ENCODE data around the gene BAAT.

BAAT gene

GRCh38 chr9:101375546-101375945 is 9.3 kb downstream of the BAAT start:
- no peak for DNase-seq (ENCODE audit: low read depth)
- TF ChIP-seq, protein P1, sequence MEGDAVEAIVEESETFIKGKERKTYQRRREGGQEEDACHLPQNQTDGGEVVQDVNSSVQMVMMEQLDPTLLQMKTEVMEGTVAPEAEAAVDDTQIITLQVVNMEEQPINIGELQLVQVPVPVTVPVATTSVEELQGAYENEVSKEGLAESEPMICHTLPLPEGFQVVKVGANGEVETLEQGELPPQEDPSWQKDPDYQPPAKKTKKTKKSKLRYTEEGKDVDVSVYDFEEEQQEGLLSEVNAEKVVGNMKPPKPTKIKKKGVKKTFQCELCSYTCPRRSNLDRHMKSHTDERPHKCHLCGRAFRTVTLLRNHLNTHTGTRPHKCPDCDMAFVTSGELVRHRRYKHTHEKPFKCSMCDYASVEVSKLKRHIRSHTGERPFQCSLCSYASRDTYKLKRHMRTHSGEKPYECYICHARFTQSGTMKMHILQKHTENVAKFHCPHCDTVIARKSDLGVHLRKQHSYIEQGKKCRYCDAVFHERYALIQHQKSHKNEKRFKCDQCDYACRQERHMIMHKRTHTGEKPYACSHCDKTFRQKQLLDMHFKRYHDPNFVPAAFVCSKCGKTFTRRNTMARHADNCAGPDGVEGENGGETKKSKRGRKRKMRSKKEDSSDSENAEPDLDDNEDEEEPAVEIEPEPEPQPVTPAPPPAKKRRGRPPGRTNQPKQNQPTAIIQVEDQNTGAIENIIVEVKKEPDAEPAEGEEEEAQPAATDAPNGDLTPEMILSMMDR (IDR thresholded peaks at IDR 0.05; ENCODE audit: low read depth, low read length, missing control alignments), result no peak
- no peak overlapping the region for H3K4me3 ChIP-seq (ENCODE audit: low read depth, low read length)

DNA sequence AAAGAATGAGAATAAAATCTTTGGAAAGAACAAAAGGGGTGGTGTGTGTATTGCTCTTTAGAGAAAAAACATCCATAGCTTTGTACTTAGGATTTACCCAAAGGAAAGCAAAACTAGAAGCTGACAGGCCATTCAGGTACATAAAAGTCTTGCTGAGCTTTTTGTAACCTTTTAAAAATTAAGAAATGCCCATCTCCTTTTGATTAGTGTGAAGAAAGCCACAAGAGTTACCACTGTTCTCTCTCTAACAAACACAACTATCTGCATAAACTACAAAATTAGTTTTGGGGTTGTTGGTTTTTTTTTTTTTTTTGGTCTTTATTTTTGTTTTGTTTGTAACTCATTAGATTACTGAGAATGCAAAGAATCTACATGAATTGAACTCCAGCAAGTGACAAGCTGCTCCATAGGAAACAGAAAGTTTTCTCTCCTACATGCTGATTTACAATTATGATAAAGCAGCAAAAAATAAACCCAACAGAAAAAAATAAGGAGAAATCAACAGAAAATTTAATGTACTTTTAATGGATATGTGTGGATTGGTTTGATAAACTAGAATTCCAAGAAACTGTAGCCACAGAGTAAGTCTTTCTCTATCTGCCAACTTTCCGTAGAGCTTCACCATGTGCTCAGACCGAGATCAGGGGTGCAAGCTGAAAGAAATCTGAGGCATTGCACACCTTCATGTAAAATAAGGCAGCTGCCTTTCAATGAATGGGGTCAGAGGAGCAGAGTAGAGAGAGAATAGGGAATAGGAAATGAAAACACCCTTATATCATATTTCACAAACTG is 12.3 kb downstream of the BAAT start:
- DNase-seq (ENCODE audit: low read depth), result no peak
- no peak overlapping the region for H3K4me3 ChIP-seq (ENCODE audit: low read depth, low read length)
- TF ChIP-seq, protein P1 (IDR thresholded peaks at IDR 0.05; ENCODE audit: low read depth, low read length, missing control alignments), result no peak

- TF ChIP-seq, protein P1 (IDR thresholded peaks at IDR 0.05; ENCODE audit: low read depth, low read length, missing control alignments), result no peak
- DNase-seq (ENCODE audit: low read depth), result no peak
- no peak overlapping the region for H3K4me3 ChIP-seq (ENCODE audit: low read depth, low read length)
Measured at GRCh38 chr9:101371813-101372212, 13.0 kb downstream of the BAAT start.

- TF ChIP-seq, protein P1 (IDR thresholded peaks at IDR 0.05; ENCODE audit: low read depth, low read length, missing control alignments), result no peak
- no peak overlapping the region for H3K4me3 ChIP-seq (ENCODE audit: low read depth, low read length)
- no peak for DNase-seq (ENCODE audit: low read depth)
Measured at GRCh38 chr9:101369884-101370531, 14.8 kb downstream of the BAAT start.

DNA sequence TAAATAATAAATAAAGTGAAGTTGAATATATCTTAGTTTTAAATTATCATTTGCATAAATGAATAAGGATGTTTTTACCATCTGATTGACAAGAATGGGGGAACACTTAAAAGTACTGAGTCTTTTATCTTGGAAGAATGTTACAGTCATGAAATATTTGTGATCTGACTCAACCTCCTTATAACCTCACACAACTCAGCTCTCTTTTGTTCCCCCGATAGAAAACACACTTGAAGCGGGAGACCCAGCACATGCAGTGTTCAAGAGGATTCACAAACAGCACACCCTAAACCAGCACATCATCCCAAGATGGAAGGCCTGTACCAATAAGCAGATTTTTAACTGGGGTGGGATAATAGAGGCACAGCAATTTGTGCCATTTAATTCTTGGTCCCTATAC is 15.5 kb downstream of the BAAT start:
- DNase-seq (ENCODE audit: low read depth), result no peak
- TF ChIP-seq, protein P1 (IDR thresholded peaks at IDR 0.05; ENCODE audit: low read depth, low read length, missing control alignments), result no peak
- H3K4me3 ChIP-seq (ENCODE audit: low read depth, low read length), result no peak overlapping the region

DNA sequence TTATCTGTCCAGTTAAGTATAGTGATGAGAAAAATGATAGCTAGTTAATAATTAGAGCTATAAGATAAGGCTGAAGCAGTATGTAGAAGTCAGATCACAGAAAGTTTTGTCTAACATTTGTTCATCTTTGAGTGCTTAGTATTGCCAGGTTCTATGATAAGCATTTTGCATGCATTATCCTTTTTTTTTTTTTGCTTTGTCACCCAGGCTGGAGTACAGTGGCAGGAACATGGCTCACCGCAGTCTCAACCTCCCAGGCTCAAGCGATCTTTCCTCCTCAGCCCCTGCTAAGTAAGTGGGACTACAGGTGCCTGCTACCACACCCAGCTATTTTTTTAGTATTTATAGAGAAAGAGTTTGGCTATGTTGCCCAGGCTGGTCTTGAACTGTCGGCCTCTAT is 17.5 kb downstream of the BAAT start:
- DNase-seq (ENCODE audit: low read depth), result no peak
- TF ChIP-seq, protein P1 (IDR thresholded peaks at IDR 0.05; ENCODE audit: low read depth, low read length, missing control alignments), result no peak
- H3K4me3 ChIP-seq (ENCODE audit: low read depth, low read length), result no peak overlapping the region

All from GM12864 (cell line).